Fibroblast of lung (primary cell): ENCODE measurements around the gene WDR33. TPM values are rescaled to one million over a fixed set of nuclear protein-coding genes. Genes with fewer than 3 reads are reported as not detected.

Source experiments
- DNase-seq, 2 donors: peaks; one replicate each; pipeline versions ENCODE4 v3.0.0 to v3.0.0-alpha.2; 2010; ENCODE audit warnings: low read depth in 2 of 2
- H2AFZ ChIP-seq: 2 replicates; pipeline ENCODE4 v1.5.1; 2012; ENCODE audit warnings: low read length, control low read depth, inconsistent platforms
- H3K27ac ChIP-seq: 2 replicates; pipeline ENCODE4 v1.5.1; 2011; ENCODE audit warnings: low read length, control low read depth; ENCODE audit not compliant: insufficient read depth
- H3K27me3 ChIP-seq: 2 replicates; pipeline ENCODE4 v1.5.1; 2011; ENCODE audit warnings: mild to moderate bottlenecking, low read length; ENCODE audit not compliant: control insufficient read depth, insufficient read depth
- H3K36me3 ChIP-seq: 2 replicates; pipeline ENCODE4 v1.5.1; 2011; ENCODE audit warnings: low read length; ENCODE audit not compliant: control insufficient read depth, insufficient read depth
- H3K4me1 ChIP-seq: 2 replicates; pipeline ENCODE4 v1.5.1; 2011; ENCODE audit warnings: low read length; ENCODE audit not compliant: control insufficient read depth, insufficient read depth; ENCODE audit errors: extremely low read depth
- H3K4me2 ChIP-seq: 2 replicates; pipeline ENCODE4 v1.5.1; 2011; ENCODE audit warnings: low read length, control low read depth; ENCODE audit not compliant: insufficient read depth; ENCODE audit errors: extremely low read depth
- H3K4me3 ChIP-seq, 4 experiments: fragments of 200-600 bp in 1 of 4; sonication (generic) in 1 of 4; replicated peaks in 1 of 4; 2 replicates each; pipeline ENCODE4 v1.5.1; 2011 to 2016; ENCODE audit warnings: low read length in 4 of 4, low read depth in 3 of 4, mild to moderate bottlenecking in 3 of 4, control low read depth in 2 of 4, inconsistent platforms in 1 of 4, mixed read lengths in 1 of 4; ENCODE audit not compliant: insufficient read depth in 1 of 4; ENCODE audit errors: control extremely low read depth in 1 of 4
- H3K79me2 ChIP-seq: 2 replicates; pipeline ENCODE4 v1.5.1; 2012; ENCODE audit warnings: mild to moderate bottlenecking, low read length, inconsistent platforms; ENCODE audit not compliant: control insufficient read depth, insufficient read depth
- H3K9ac ChIP-seq: 2 replicates; pipeline ENCODE4 v1.5.1; 2011; ENCODE audit warnings: mild to moderate bottlenecking, low read length, control low read depth; ENCODE audit not compliant: insufficient read depth
- H3K9me3 ChIP-seq: 2 replicates; pipeline ENCODE4 v1.5.1; 2012; ENCODE audit warnings: low read depth, low read length; ENCODE audit not compliant: control insufficient read depth, insufficient read depth
- H4K20me1 ChIP-seq: 2 replicates; pipeline ENCODE4 v1.5.1; 2011; ENCODE audit warnings: low read length; ENCODE audit not compliant: control insufficient read depth, insufficient read depth; ENCODE audit errors: extremely low read depth
- EZH2 ChIP-seq: IDR thresholded peaks from 2 replicates; pipeline ENCODE4 v1.5.1; 2012; ENCODE audit warnings: low read length, control low read depth, mild to moderate bottlenecking; ENCODE audit errors: missing control alignments
- polyA plus RNA-seq, 2 donors: library from polyadenylated mRNA; depleted of rRNA in 1 of 2; stranded (reverse) in 1 of 2; unstranded in 1 of 2; fragments of >200 nt; gene quantifications; 2 replicates each; pipeline ENCODE4 v1.2.1, GENCODE V29; 2011 to 2012; ENCODE audit warnings: missing spikeins in 1 of 2
- total RNA-seq: library from RNA; depleted of rRNA; stranded (reverse); fragments of >200 nt; gene quantifications from 2 replicates; pipeline ENCODE4 v1.2.1, GENCODE V29; 2014
- TF ChIP-seq, protein P1 (sequence below), 2 donors: IDR thresholded peaks in 1 of 2; conservative IDR thresholded peaks in 1 of 2; 1 replicate in 1 of 2; 2 replicates in 1 of 2; pipeline ENCODE4 v1.5.1; 2011 to 2012; ENCODE audit warnings: low read length in 2 of 2, control low read depth in 1 of 2, inconsistent platforms in 1 of 2, low read depth in 1 of 2, mild to moderate bottlenecking in 1 of 2

The WDR33 gene
- total and polyA plus RNA-seq, 2 donors (not counting 1 experiment from before 2014, with no cell fraction given): 27.2 to 28.6 TPM

- H2AFZ ChIP-seq: no peak overlapping the region
- DNase-seq: peak in 1 of 2 donors; percentile 78
- no peaks in the 10 kb centered on the region for H4K20me1 ChIP-seq
- H3K4me1 ChIP-seq: peaks cover 5% of the 10 kb centered on the region
- H3K36me3 ChIP-seq: peaks cover 6% of the 10 kb centered on the region
- no peak overlapping the region for H3K9ac ChIP-seq
- H3K27me3 ChIP-seq: no peaks in the 10 kb centered on the region
- TF ChIP-seq, protein P1, sequence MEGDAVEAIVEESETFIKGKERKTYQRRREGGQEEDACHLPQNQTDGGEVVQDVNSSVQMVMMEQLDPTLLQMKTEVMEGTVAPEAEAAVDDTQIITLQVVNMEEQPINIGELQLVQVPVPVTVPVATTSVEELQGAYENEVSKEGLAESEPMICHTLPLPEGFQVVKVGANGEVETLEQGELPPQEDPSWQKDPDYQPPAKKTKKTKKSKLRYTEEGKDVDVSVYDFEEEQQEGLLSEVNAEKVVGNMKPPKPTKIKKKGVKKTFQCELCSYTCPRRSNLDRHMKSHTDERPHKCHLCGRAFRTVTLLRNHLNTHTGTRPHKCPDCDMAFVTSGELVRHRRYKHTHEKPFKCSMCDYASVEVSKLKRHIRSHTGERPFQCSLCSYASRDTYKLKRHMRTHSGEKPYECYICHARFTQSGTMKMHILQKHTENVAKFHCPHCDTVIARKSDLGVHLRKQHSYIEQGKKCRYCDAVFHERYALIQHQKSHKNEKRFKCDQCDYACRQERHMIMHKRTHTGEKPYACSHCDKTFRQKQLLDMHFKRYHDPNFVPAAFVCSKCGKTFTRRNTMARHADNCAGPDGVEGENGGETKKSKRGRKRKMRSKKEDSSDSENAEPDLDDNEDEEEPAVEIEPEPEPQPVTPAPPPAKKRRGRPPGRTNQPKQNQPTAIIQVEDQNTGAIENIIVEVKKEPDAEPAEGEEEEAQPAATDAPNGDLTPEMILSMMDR (conservative IDR thresholded peaks at IDR 0.05 in 1 of 2, IDR thresholded peaks at IDR 0.05 in 1 of 2; ENCODE audit: low read depth in 1 of 2, low read length in 2 of 2): no peak
- TF ChIP-seq EZH2: no peak
- no peak overlapping the region for H3K4me3 ChIP-seq
- H3K27ac ChIP-seq: no peak overlapping the region
- H3K9me3 ChIP-seq: no peaks in the 10 kb centered on the region
- H3K4me2 ChIP-seq: no peak overlapping the region
- H3K79me2 ChIP-seq: peaks cover 9% of the 10 kb centered on the region
Measured at GRCh38 chr2:127704641-127705390, 106.2 kb downstream of the WDR33 start.

GRCh38 chr2:127703282-127703681 lies 107.7 kb downstream of the WDR33 start:
- no peaks in the 10 kb centered on the region for H3K27me3 ChIP-seq
- no peak overlapping the region for H2AFZ ChIP-seq
- H3K36me3 ChIP-seq: peaks cover 1% of the 10 kb centered on the region
- H3K4me1 ChIP-seq: peaks cover 5% of the 10 kb centered on the region
- no peaks in the 10 kb centered on the region for H3K9me3 ChIP-seq
- no peak overlapping the region for H3K27ac ChIP-seq
- no peak overlapping the region for H3K4me3 ChIP-seq
- no peaks in the 10 kb centered on the region for H4K20me1 ChIP-seq
- no peak for DNase-seq
- TF ChIP-seq, protein P1 (conservative IDR thresholded peaks at IDR 0.05 in 1 of 2, IDR thresholded peaks at IDR 0.05 in 1 of 2; ENCODE audit: low read depth in 1 of 2, low read length in 2 of 2): no peak
- no peak for TF ChIP-seq EZH2
- no peak overlapping the region for H3K9ac ChIP-seq
- peaks cover 9% of the 10 kb centered on the region for H3K79me2 ChIP-seq
- H3K4me2 ChIP-seq: no peak overlapping the region

DNA sequence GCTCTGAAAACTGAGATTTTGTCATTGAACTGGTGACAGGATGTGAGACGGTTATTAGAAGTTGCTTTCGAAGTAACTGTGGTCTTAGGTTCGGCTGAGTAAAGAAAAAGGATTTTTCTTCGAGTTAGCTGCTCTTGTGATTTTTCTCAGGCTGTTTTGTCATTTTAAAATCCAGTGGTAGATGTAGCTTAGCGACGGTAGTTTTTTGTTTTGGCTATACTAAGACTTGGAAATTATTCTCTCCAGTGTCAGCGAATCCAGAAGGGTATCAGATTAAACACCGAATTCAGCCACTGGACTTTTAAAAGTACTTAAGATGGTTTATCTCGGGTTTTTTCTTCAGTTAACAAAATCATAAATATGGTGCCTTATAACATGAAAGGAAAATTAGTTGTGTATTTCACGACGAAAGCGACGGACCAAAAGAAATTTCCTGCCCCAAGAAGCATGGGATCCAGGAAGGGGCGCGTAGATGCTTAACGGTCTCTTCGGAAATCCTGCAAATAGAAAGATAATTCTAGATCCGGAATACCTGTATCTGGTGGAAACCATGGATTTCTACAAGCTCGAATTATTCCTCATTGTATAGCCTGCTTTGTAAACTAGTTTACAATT lies 108.5 kb downstream of the WDR33 start:
- Histone ChIP-seq H3K4me3 (peak overlapping the region; percentile 34 to 78 (median 72)), H3K9me3 (no peaks in the 10 kb centered on the region), H4K20me1 (no peaks in the 10 kb centered on the region), H3K36me3 (no peaks in the 10 kb centered on the region), H3K4me1 (peaks cover 5% of the 10 kb centered on the region), H2AFZ (peak overlapping the region; percentile 40), H3K9ac (peak overlapping the region; percentile 93), H3K4me2 (peak overlapping the region; percentile 98), H3K27me3 (no peaks in the 10 kb centered on the region), H3K27ac (peak overlapping the region; percentile 72), H3K79me2 (peaks cover 9% of the 10 kb centered on the region)
- TF ChIP-seq, protein P1 (conservative IDR thresholded peaks at IDR 0.05 in 1 of 2, IDR thresholded peaks at IDR 0.05 in 1 of 2; ENCODE audit: low read depth in 1 of 2, low read length in 2 of 2): no peak
- TF ChIP-seq EZH2: no peak
- DNase-seq: no peak
